ENCODE data around the gene ATP5F1D. TPM values are rescaled to one million over a fixed set of nuclear protein-coding genes. Genes with fewer than 3 reads are reported as not detected.

The ATP5F1D gene
- total RNA-seq, 1 experiment from 2014 or later: 179 TPM

GRCh38 chr19:1280636-1281568, 39.4 kb downstream of the ATP5F1D start:
- peaks cover 4% of the 10 kb centered on the region for H3K23me2 ChIP-seq (ENCODE audit: insufficient read length, low read depth, low read length, poor library complexity, severe bottlenecking)
- H3K79me2 ChIP-seq (ENCODE audit: insufficient read depth, low read length): no peaks in the 10 kb centered on the region
- H3K79me1 ChIP-seq (ENCODE audit: insufficient read depth, low read depth, low read length, poor library complexity, severe bottlenecking): no peaks in the 10 kb centered on the region
- H2AFZ ChIP-seq (ENCODE audit: low read length): no peak overlapping the region
- no peak overlapping the region for H4K91ac ChIP-seq (ENCODE audit: insufficient read length, low read depth, low read length)
- no CpG with 5 or more reads among the region's 53 CpGs for WGBS (ENCODE audit: extremely low coverage, insufficient read length, low lambda C conversion rate)
- Mint-ChIP-seq H3K9me3 (no peaks in the 10 kb centered on the region), H3K27me3 (ENCODE audit: low read depth) (peaks cover 13% of the 10 kb centered on the region), H3K4me1 (peaks cover 15 to 23% of the 10 kb centered on the region in 2 experiments), H3K27ac (peak overlapping the region in 1 of 3 experiments; percentile 45; a peak in 1 of 7 replicates), H3K36me3 (ENCODE audit: insufficient read depth in 1 of 3, low read depth in 3 of 3) (peaks cover 0 to 34% (median 13%) of the 10 kb centered on the region in 3 experiments; a peak in 5 of 7 replicates), H3K4me3 (0 out of 5 replicates have a peak overlapping the region, but pooled peaks of 1 of the 2 experiments have one; percentile 33)
- H2BK12ac ChIP-seq (ENCODE audit: insufficient read length, low read depth, low read length): no peak overlapping the region
- H3K14ac ChIP-seq (ENCODE audit: insufficient read depth, low read length): no peak overlapping the region
- H3K9ac ChIP-seq (ENCODE audit: extremely low read depth, insufficient read length, low read length): no peak overlapping the region
- no peak overlapping the region for H3K18ac ChIP-seq (ENCODE audit: insufficient read length, low read depth, low read length)
- DNase-seq: no peak
- TF ChIP-seq CTCF (conservative IDR thresholded peaks at IDR 0.05): no peak
- H3K4ac ChIP-seq (ENCODE audit: low read depth, low read length): no peak overlapping the region
- no peak overlapping the region for H3K4me2 ChIP-seq (ENCODE audit: insufficient read depth, insufficient read length, low read length)
- H2BK120ac ChIP-seq (ENCODE audit: low read depth, low read length, poor library complexity, severe bottlenecking): no peak overlapping the region
- H2BK15ac ChIP-seq (ENCODE audit: low read depth, low read length): no peak overlapping the region
- H3T11ph ChIP-seq (ENCODE audit: low read length): no peak overlapping the region
- H3K4me1 ChIP-seq (ENCODE audit: insufficient read depth, low read length): no peaks in the 10 kb centered on the region
- no peak overlapping the region for H4K5ac ChIP-seq (ENCODE audit: insufficient read length, low read depth, low read length)
- H2BK20ac ChIP-seq (ENCODE audit: low read depth, low read length, poor library complexity, severe bottlenecking): no peak overlapping the region
- H3K23ac ChIP-seq (ENCODE audit: insufficient read length, low read depth, low read length): no peak overlapping the region
- no peaks in the 10 kb centered on the region for H3K27me3 ChIP-seq (ENCODE audit: insufficient read depth, low read length)
- no peaks in the 10 kb centered on the region for H4K20me1 ChIP-seq (ENCODE audit: control insufficient read depth, insufficient read depth, insufficient read length)
- H2AK5ac ChIP-seq (ENCODE audit: insufficient read length, low read length): no peak overlapping the region
- H4K8ac ChIP-seq (replicated peaks; ENCODE audit: insufficient read length, low read depth, low read length): no peak overlapping the region
- no peaks in the 10 kb centered on the region for H3K9me3 ChIP-seq (ENCODE audit: control insufficient read depth, low read depth, low read length)
- no peak overlapping the region for H2BK5ac ChIP-seq (ENCODE audit: insufficient read length, low read length)
- no peak overlapping the region for H3K56ac ChIP-seq (ENCODE audit: insufficient read length, low read depth, low read length)
- H3K27ac ChIP-seq (ENCODE audit: insufficient read length, low read depth, low read length): no peak overlapping the region

All from H9 (cell line).